Keratinocyte (primary cell): ENCODE measurements around the gene MYH15. TPM values are rescaled to one million over a fixed set of nuclear protein-coding genes. Genes with fewer than 3 reads are reported as not detected.

Source experiments
- DNase-seq: peaks from one replicate; pipeline ENCODE4 v3.0.0-alpha.2; 2011; ENCODE audit warnings: low read depth, missing footprints, low spot score
- FAIRE-seq: peaks from 2 replicates; lab custom pipeline; 2011; peaks lifted over from hg19 to GRCh38; lab: Jason Lieb, UNC
- H2AFZ ChIP-seq: 2 replicates; pipeline ENCODE4 v1.6.0; 2012; ENCODE audit warnings: low read length, control low read depth, inconsistent platforms; ENCODE audit not compliant: control insufficient read depth
- H3K27ac ChIP-seq: 2 replicates; pipeline ENCODE4 v1.5.1; 2011; ENCODE audit warnings: low read length; ENCODE audit not compliant: control insufficient read depth, insufficient read depth
- H3K27me3 ChIP-seq: 3 replicates; pipeline ENCODE4 v1.6.0; 2011; ENCODE audit warnings: low read length; ENCODE audit not compliant: control insufficient read depth, insufficient read depth; ENCODE audit errors: extremely low read depth
- H3K36me3 ChIP-seq, 2 experiments: 2 replicates in 1 of 2; 3 replicates in 1 of 2; pipeline ENCODE4 v1.5.1; 2011; ENCODE audit warnings: low read length in 2 of 2, mild to moderate bottlenecking in 1 of 2; ENCODE audit not compliant: control insufficient read depth in 2 of 2, insufficient read depth in 2 of 2; ENCODE audit errors: extremely low read depth in 1 of 2
- H3K4me1 ChIP-seq: 3 replicates; pipeline ENCODE4 v1.5.1; 2011; ENCODE audit warnings: low read length; ENCODE audit not compliant: control insufficient read depth, insufficient read depth; ENCODE audit errors: extremely low read depth
- H3K4me2 ChIP-seq: 3 replicates; pipeline ENCODE4 v1.6.0; 2011; ENCODE audit warnings: low read depth, low read length; ENCODE audit not compliant: control insufficient read depth, insufficient read depth; ENCODE audit errors: extremely low read depth
- H3K4me3 ChIP-seq, 3 experiments: fragments of 200-600 bp in 1 of 3; sonication (generic) in 1 of 3; 2 replicates in 2 of 3; 3 replicates in 1 of 3; pipeline ENCODE4 v1.5.1; 2011 to 2016; ENCODE audit warnings: low read length in 3 of 3, mild to moderate bottlenecking in 3 of 3, control low read depth in 2 of 3, inconsistent platforms in 1 of 3, low read depth in 1 of 3, mixed read lengths in 1 of 3, mixed run types in 1 of 3, moderate library complexity in 1 of 3; ENCODE audit not compliant: control insufficient read depth in 2 of 3, insufficient read depth in 2 of 3; ENCODE audit errors: extremely low read depth in 1 of 3
- H3K79me2 ChIP-seq: 2 replicates; pipeline ENCODE4 v1.6.0; 2012; ENCODE audit warnings: low read length; ENCODE audit not compliant: control insufficient read depth, insufficient read depth
- H3K9ac ChIP-seq: 3 replicates; pipeline ENCODE4 v1.6.0; 2011; ENCODE audit warnings: low read length; ENCODE audit not compliant: control insufficient read depth, insufficient read depth; ENCODE audit errors: extremely low read depth
- H3K9me1 ChIP-seq: 3 replicates; pipeline ENCODE4 v1.6.0; 2011; ENCODE audit warnings: low read length; ENCODE audit not compliant: control insufficient read depth, insufficient read depth; ENCODE audit errors: extremely low read depth
- H3K9me3 ChIP-seq: 2 replicates; pipeline ENCODE4 v1.5.1; 2012; ENCODE audit warnings: low read depth, low read length; ENCODE audit not compliant: control insufficient read depth
- H4K20me1 ChIP-seq: 3 replicates; pipeline ENCODE4 v1.6.0; 2011; ENCODE audit warnings: low read length; ENCODE audit not compliant: control insufficient read depth, insufficient read depth; ENCODE audit errors: extremely low read depth
- CTCF ChIP-seq, 3 experiments: IDR thresholded peaks in 1 of 3; conservative IDR thresholded peaks in 1 of 3; optimal IDR thresholded peaks in 1 of 3; 2 replicates in 2 of 3; 3 replicates in 1 of 3; pipeline versions ENCODE3 to v1.5.1; 2011; ENCODE audit warnings: low read length in 3 of 3, mild to moderate bottlenecking in 3 of 3, moderate library complexity in 2 of 3, control low read depth in 1 of 3, inconsistent platforms in 1 of 3; ENCODE audit not compliant: insufficient read depth in 2 of 3; ENCODE audit errors: extremely low read depth in 1 of 3
- EZH2 ChIP-seq: IDR thresholded peaks from one replicate; pipeline ENCODE4 v1.6.1; 2012; ENCODE audit warnings: inconsistent platforms, mild to moderate bottlenecking, low read length, moderate library complexity
- dilution Hi-C: fragments of 300-500 bp; cut with MboI; formaldehyde crosslinking; loops from one replicate; pipeline ENCODE4 v1.7.0; 2020; ENCODE audit warnings: low sequenced_read_pairs; ENCODE audit not compliant: extremely low pct_ligation_motif_present
- polyA plus RNA-seq, 5 experiments: library from polyadenylated mRNA; depleted of rRNA in 3 of 5; stranded (reverse) in 3 of 5; stranded (forward) in 1 of 5; unstranded in 1 of 5; fragments of >200 nt; gene quantifications; 1 replicate in 1 of 5; 2 replicates in 3 of 5; 3 replicates in 1 of 5; pipeline versions ENCODE4 v1.2.1 to v1.2.3, GENCODE V29; 2011 to 2012; ENCODE audit warnings: missing spikeins in 2 of 5, low read depth in 1 of 5, low replicate concordance in 1 of 5

Gene MYH15
- polyA plus RNA-seq, 1 donor (not counting 4 experiments of a cell fraction or from before 2014, with no cell fraction given) = 0.87 TPM

GRCh38 chr3:108546247-108546646, 35.9 kb upstream of the MYH15 start:
- Histone ChIP-seq H3K9ac (no peak overlapping the region), H3K79me2 (no peaks in the 10 kb centered on the region), H3K27ac (no peak overlapping the region), H4K20me1 (no peaks in the 10 kb centered on the region), H3K4me1 (no peaks in the 10 kb centered on the region), H3K4me2 (no peak overlapping the region), H3K9me1 (no peaks in the 10 kb centered on the region), H2AFZ (no peak overlapping the region), H3K27me3 (no peaks in the 10 kb centered on the region), H3K4me3 (no peak overlapping the region), H3K36me3 (peaks cover 0 to 5% of the 10 kb centered on the region in 2 experiments), H3K9me3 (no peaks in the 10 kb centered on the region)
- no peak for TF ChIP-seq EZH2
- no peak for FAIRE-seq
- dilution Hi-C loops = no loop called here
- DNase-seq = no peak

- Histone ChIP-seq H3K27me3 (no peaks in the 10 kb centered on the region), H3K27ac (no peak overlapping the region), H3K9me3 (no peaks in the 10 kb centered on the region), H3K4me3 (no peak overlapping the region), H3K36me3 (no peaks in the 10 kb centered on the region), H3K4me2 (no peak overlapping the region), H3K9me1 (no peaks in the 10 kb centered on the region), H3K79me2 (no peaks in the 10 kb centered on the region), H4K20me1 (no peaks in the 10 kb centered on the region), H3K4me1 (no peaks in the 10 kb centered on the region), H2AFZ (no peak overlapping the region), H3K9ac (no peak overlapping the region)
- no peak for FAIRE-seq
- TF ChIP-seq EZH2 = no peak
- TF ChIP-seq CTCF (optimal IDR thresholded peaks at IDR 0.05 in 1 of 3, IDR thresholded peaks at IDR 0.05 in 1 of 3, conservative IDR thresholded peaks at IDR 0.05 in 1 of 3; ENCODE audit: extremely low read depth in 1 of 3, insufficient read depth in 2 of 3, low read length in 3 of 3) = no peak
- no peak for DNase-seq
- dilution Hi-C loops = no loop called here
Measured at GRCh38 chr3:108538083-108538482, 27.7 kb upstream of the MYH15 start.
